Right lobe of liver (tissue), 4 donors: ENCODE measurements around the gene PRDM15.

Experiments used
- CTCF ChIP-seq, 4 donors: fragments of 200-600 bp in 3 of 4; fragments of 450-650 bp in 1 of 4; IDR thresholded peaks; one replicate each; pipeline versions ENCODE4 v1.5.1 to v1.8.0; 2016 to 2022; ENCODE audit warnings: antibody characterized with exemption in 4 of 4, mild to moderate bottlenecking in 2 of 4
- POLR2A ChIP-seq: fragments of 450-650 bp; IDR thresholded peaks from one replicate; pipeline ENCODE4 v1.6.1; 2017; ENCODE audit warnings: antibody characterized with exemption, mild to moderate bottlenecking
- donor health status: DM: no; HTN: no; CAD: no.
- donor health status: DM: no; HTN: no; CAD: no.
- donor health status: DM: no; HTN: yes; CAD: no.

GRCh38 chr21:41783476-41784180, 95.5 kb downstream of the PRDM15 start:
- no peak for TF ChIP-seq CTCF (IDR thresholded peaks at IDR 0.05)
- TF ChIP-seq POLR2A = no peak
